Retina (tissue), 1 donor: ENCODE results near the gene KLHL13.
"Not testable (repeated sequence)": the region's sequence is repeated elsewhere in the genome, so short reads cannot be mapped to it uniquely, and the experiment has no call there.

Source experiments
- DNase-seq: peaks from one replicate; pipeline ENCODE4 v3.0.0-alpha.2; 2016

KLHL13 gene

GRCh38 chrX:118066867-118067515, 49.6 kb downstream of the KLHL13 start:
- no peak for DNase-seq

GRCh38 chrX:118062817-118063615, 53.6 kb downstream of the KLHL13 start:
- DNase-seq = no peak

- DNase-seq = no peak
Measured at GRCh38 chrX:118062048-118062789, 54.4 kb downstream of the KLHL13 start.

GRCh38 chrX:118058924-118059323, 57.7 kb downstream of the KLHL13 start:
- DNase-seq = no peak

- DNase-seq = no peak
Measured at GRCh38 chrX:118056870-118057269, 59.7 kb downstream of the KLHL13 start.

- no peak for DNase-seq
Measured at GRCh38 chrX:118049713-118050112, 66.9 kb downstream of the KLHL13 start.

GRCh38 chrX:118047446-118048186, 69.0 kb downstream of the KLHL13 start:
- no peak for DNase-seq

- no peak for DNase-seq
Measured at GRCh38 chrX:118039591-118039990, 77.0 kb downstream of the KLHL13 start.

GRCh38 chrX:118038614-118039365, 77.8 kb downstream of the KLHL13 start:
- no peak for DNase-seq

- DNase-seq = no peak
Measured at GRCh38 chrX:118026631-118027030, 90.0 kb downstream of the KLHL13 start.

GRCh38 chrX:118025226-118025625, 91.4 kb downstream of the KLHL13 start:
- no peak for DNase-seq

GRCh38 chrX:118024482-118024881, 92.1 kb downstream of the KLHL13 start:
- DNase-seq = no peak

- DNase-seq = no peak
Measured at GRCh38 chrX:118022753-118023152, 93.9 kb downstream of the KLHL13 start.

GRCh38 chrX:118016422-118016821, 100.2 kb downstream of the KLHL13 start:
- DNase-seq = no peak

- DNase-seq = not testable (repeated sequence)
Measured at GRCh38 chrX:118002417-118002816, 114.2 kb downstream of the KLHL13 start.

- DNase-seq = no peak
Measured at GRCh38 chrX:118000518-118000917, 116.1 kb downstream of the KLHL13 start.

GRCh38 chrX:117998171-117998570, 118.4 kb downstream of the KLHL13 start:
- DNase-seq = no peak

- no peak for DNase-seq
Measured at GRCh38 chrX:117996918-117997480, 119.6 kb downstream of the KLHL13 start.

- DNase-seq = no peak
Measured at GRCh38 chrX:117996408-117996807, 120.2 kb downstream of the KLHL13 start.

- DNase-seq = no peak
Measured at GRCh38 chrX:117995378-117995777, 121.2 kb downstream of the KLHL13 start.

- no peak for DNase-seq
Measured at GRCh38 chrX:117992192-117992723, 124.4 kb downstream of the KLHL13 start.

- no peak for DNase-seq
Measured at GRCh38 chrX:117990438-117990837, 126.2 kb downstream of the KLHL13 start.
